ENCODE results near the gene ADARB2.

The ADARB2 gene

GRCh38 chr10:1267148-1267547 lies 470.2 kb downstream of the ADARB2 start:
- no peaks in the 10 kb centered on the region for H3K27me3 ChIP-seq
- no peaks in the 10 kb centered on the region for H3K9me3 ChIP-seq
- no peak overlapping the region for H3K27ac ChIP-seq
- no peaks in the 10 kb centered on the region for H4K20me1 ChIP-seq
- H3K4me1 ChIP-seq: no peaks in the 10 kb centered on the region
- no peak for TF ChIP-seq Cebpa-rat (IDR thresholded peaks at IDR 0.05)
- H3K9ac ChIP-seq: no peak overlapping the region
- no peaks in the 10 kb centered on the region for H3K36me3 ChIP-seq
- no peak overlapping the region for H3K4me2 ChIP-seq
- H3K4me3 ChIP-seq: no peak overlapping the region

- no peak for TF ChIP-seq Cebpa-rat (IDR thresholded peaks at IDR 0.05)
- no peak overlapping the region for H3K4me3 ChIP-seq
- no peaks in the 10 kb centered on the region for H3K36me3 ChIP-seq
- H3K27me3 ChIP-seq: no peaks in the 10 kb centered on the region
- H4K20me1 ChIP-seq: no peaks in the 10 kb centered on the region
- H3K9ac ChIP-seq: no peak overlapping the region
- no peak overlapping the region for H3K4me2 ChIP-seq
- no peaks in the 10 kb centered on the region for H3K9me3 ChIP-seq
- no peak overlapping the region for H3K27ac ChIP-seq
- H3K4me1 ChIP-seq: no peaks in the 10 kb centered on the region
These were observed 471.1 kb downstream of the ADARB2 start for GRCh38 chr10:1266033-1266802.

- no peaks in the 10 kb centered on the region for H3K4me1 ChIP-seq
- TF ChIP-seq Cebpa-rat (IDR thresholded peaks at IDR 0.05): no peak
- no peak overlapping the region for H3K4me2 ChIP-seq
- no peak overlapping the region for H3K27ac ChIP-seq
- H3K9me3 ChIP-seq: no peaks in the 10 kb centered on the region
- no peak overlapping the region for H3K4me3 ChIP-seq
- H4K20me1 ChIP-seq: no peaks in the 10 kb centered on the region
- H3K9ac ChIP-seq: no peak overlapping the region
- H3K27me3 ChIP-seq: no peaks in the 10 kb centered on the region
- no peaks in the 10 kb centered on the region for H3K36me3 ChIP-seq
These were observed 473.3 kb downstream of the ADARB2 start for GRCh38 chr10:1264001-1264400.

GRCh38 chr10:1257274-1257673 lies 480.1 kb downstream of the ADARB2 start:
- H3K4me2 ChIP-seq: peak overlapping the region; percentile 83
- 0 out of 2 replicates have a peak overlapping the region, but pooled peaks have one; percentile 13 for H3K4me3 ChIP-seq
- H3K9ac ChIP-seq: no peak overlapping the region
- 0 out of 2 replicates have a peak, but pooled peaks cover 11% of the 10 kb centered on the region for H4K20me1 ChIP-seq
- no peak overlapping the region for H3K27ac ChIP-seq
- H3K9me3 ChIP-seq: no peaks in the 10 kb centered on the region
- TF ChIP-seq Cebpa-rat (IDR thresholded peaks at IDR 0.05): no peak
- H3K36me3 ChIP-seq: no peaks in the 10 kb centered on the region
- H3K27me3 ChIP-seq: peaks cover 35% of the 10 kb centered on the region
- peaks cover 46% of the 10 kb centered on the region for H3K4me1 ChIP-seq

DNA sequence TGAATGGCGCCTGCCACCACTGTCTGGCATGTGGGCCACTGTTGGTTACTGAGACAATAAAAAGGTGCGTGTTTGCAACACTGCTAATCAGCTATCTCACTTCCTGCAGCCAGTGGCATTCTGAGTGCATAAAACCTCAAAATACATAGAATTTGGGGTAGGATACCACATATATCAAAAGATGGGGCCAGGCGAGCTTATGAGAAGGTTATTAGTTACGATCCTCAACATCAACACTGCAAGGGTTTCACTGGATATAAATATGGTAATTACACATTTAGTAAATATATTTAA lies 480.9 kb downstream of the ADARB2 start:
- TF ChIP-seq Cebpa-rat (IDR thresholded peaks at IDR 0.05): no peak
- Histone ChIP-seq H3K4me3 (peak overlapping the region; percentile 13; the same call in 1 of the 2 replicates), H3K36me3 (no peaks in the 10 kb centered on the region), H3K27me3 (peaks cover 43% of the 10 kb centered on the region), H4K20me1 (0 out of 2 replicates have a peak, but pooled peaks cover 11% of the 10 kb centered on the region), H3K27ac (no peak overlapping the region), H3K4me2 (peak overlapping the region; percentile 83), H3K4me1 (peaks cover 46% of the 10 kb centered on the region), H3K9me3 (no peaks in the 10 kb centered on the region), H3K9ac (no peak overlapping the region)

DNA sequence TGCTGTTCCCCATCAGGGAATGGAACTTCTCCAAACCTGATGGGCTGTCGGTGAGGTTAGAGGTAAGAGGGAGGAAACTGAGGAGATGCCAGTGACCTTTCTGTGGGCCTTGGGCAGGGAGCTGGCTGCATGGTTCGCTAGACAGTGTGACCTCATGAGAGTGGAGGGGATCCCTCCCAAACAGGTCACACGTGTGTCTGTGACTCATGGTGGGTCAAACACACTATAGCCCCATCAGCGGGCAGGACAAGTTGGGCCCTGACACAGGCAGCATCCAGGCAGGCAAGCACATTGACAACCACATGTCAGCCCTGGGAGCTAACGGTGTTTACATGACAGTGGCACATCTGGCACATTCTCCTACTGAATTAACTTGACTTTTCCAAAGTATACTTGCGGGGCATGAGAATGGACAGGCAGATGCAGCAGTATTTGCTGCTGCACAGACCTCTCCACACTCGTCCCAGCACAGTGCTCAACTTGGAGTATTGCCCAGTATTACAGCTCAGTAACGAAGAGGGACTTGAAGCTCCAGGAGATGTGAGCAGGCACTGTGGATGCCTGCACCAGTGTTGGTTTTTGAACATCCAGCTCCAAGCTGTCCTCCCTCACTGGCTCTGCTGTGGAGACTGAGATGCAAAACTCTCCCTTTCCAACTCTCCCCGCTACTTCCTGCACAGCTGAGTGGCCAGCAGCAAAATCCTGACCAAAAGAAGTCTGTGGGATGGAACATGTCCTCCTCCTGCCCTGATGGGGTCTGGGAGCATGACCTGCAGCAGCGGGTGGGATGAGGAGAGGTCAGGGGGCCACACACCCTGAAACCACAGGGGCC lies 481.5 kb downstream of the ADARB2 start:
- Histone ChIP-seq H3K4me3 (peak overlapping the region; percentile 13; the same call in 1 of the 2 replicates), H3K4me2 (peak overlapping the region; percentile 83), H4K20me1 (0 out of 2 replicates have a peak, but pooled peaks cover 11% of the 10 kb centered on the region), H3K4me1 (peaks cover 46% of the 10 kb centered on the region), H3K27ac (no peak overlapping the region), H3K36me3 (no peaks in the 10 kb centered on the region), H3K27me3 (peaks cover 43% of the 10 kb centered on the region), H3K9ac (no peak overlapping the region), H3K9me3 (no peaks in the 10 kb centered on the region)
- no peak for TF ChIP-seq Cebpa-rat (IDR thresholded peaks at IDR 0.05)

- peak overlapping the region; percentile 83 for H3K4me2 ChIP-seq
These were observed 482.2 kb downstream of the ADARB2 start for GRCh38 chr10:1255118-1255517.

GRCh38 chr10:1253523-1254353 lies 483.6 kb downstream of the ADARB2 start:
- H3K4me1 ChIP-seq: peaks cover 46% of the 10 kb centered on the region
- 0 out of 2 replicates have a peak, but pooled peaks cover 11% of the 10 kb centered on the region for H4K20me1 ChIP-seq
- no peaks in the 10 kb centered on the region for H3K36me3 ChIP-seq
- H3K27me3 ChIP-seq: peaks cover 47% of the 10 kb centered on the region
- H3K27ac ChIP-seq: no peak overlapping the region
- peak overlapping the region; percentile 83 for H3K4me2 ChIP-seq
- H3K9ac ChIP-seq: no peak overlapping the region
- no peak for TF ChIP-seq Cebpa-rat (IDR thresholded peaks at IDR 0.05)
- no peak overlapping the region for H3K4me3 ChIP-seq
- no peaks in the 10 kb centered on the region for H3K9me3 ChIP-seq

More at GRCh38 chr10:1255118-1255517, 482.2 kb downstream of the ADARB2 start:
- Histone ChIP-seq H3K9ac (no peak overlapping the region), H4K20me1 (0 out of 2 replicates have a peak, but pooled peaks cover 11% of the 10 kb centered on the region), H3K9me3 (no peaks in the 10 kb centered on the region), H3K36me3 (no peaks in the 10 kb centered on the region), H3K27me3 (peaks cover 43% of the 10 kb centered on the region), H3K4me3 (no peak overlapping the region), H3K4me1 (peaks cover 46% of the 10 kb centered on the region), H3K27ac (no peak overlapping the region)
- TF ChIP-seq Cebpa-rat (IDR thresholded peaks at IDR 0.05): no peak

GRCh38 chr10:1251769-1252168 lies 485.6 kb downstream of the ADARB2 start:
- no peak overlapping the region for H3K9ac ChIP-seq
- H3K4me2 ChIP-seq: no peak overlapping the region
- no peak for TF ChIP-seq Cebpa-rat (IDR thresholded peaks at IDR 0.05)

More at GRCh38 chr10:1251769-1252168, 485.6 kb downstream of the ADARB2 start:
- Histone ChIP-seq H3K4me3 (no peak overlapping the region), H3K4me1 (peaks cover 33% of the 10 kb centered on the region), H3K36me3 (no peaks in the 10 kb centered on the region), H3K27me3 (peaks cover 53% of the 10 kb centered on the region), H3K9me3 (no peaks in the 10 kb centered on the region), H4K20me1 (0 out of 2 replicates have a peak, but pooled peaks cover 11% of the 10 kb centered on the region), H3K27ac (no peak overlapping the region)

All from BLaER1 (cell line).